ENCODE measurements around the gene SLC16A3. TPM values are rescaled to one million over a fixed set of nuclear protein-coding genes. Genes with fewer than 3 reads are reported as not detected.
A peak's percentile ranks its signal among the peaks of the same experiment; 100 is the strongest.

Gene SLC16A3
- total and polyA plus RNA-seq, 2 of the 8 experiments (the other 6 are each of a cell fraction or from before 2014, with no cell fraction given) = 3.8 to 8.7 TPM

DNA sequence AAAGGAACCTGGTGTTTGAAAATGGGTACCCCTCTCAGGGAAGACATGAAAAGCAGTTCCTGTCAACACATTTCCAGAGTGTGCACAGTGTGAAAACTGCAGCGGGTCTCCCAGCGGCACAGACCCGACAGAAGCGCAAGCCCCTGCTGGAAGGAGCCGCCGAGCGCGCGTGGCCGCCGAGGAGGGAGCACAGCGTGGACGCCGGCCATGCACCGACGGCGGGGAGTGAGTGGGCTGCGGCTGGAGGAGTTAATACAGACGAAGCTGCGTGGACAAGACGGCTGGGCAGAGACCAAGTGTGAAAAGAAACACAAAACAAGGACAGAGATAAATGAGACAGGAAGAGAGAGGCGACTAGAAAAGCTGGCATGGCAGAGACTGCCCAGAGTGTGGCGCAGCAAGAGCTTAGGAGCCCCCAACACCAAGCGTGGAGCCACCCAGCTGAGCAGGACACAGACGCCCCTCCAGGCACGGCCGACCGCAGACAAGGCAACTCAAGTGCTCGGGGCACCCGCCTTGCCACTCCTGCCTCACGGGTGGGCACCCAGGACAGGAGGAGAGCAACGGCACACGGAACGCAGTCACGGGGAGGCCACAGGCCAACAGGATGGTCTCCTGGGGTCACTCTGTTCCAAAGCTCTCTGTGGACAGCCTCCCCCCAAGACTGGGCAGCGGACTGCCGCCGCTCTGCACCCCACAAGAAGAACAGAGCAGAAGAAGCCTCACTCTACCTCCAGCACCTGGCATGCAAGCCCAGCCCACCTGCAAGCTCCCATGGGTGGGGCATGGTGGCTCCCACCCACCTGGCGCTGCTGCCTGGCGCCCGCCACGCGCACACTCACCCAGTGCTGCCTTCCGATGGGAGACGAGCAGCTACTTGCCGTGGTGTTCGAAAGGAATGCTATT is 16.5 kb downstream of the SLC16A3 start:
- H3K4ac ChIP-seq (replicated peaks; ENCODE audit: insufficient read length, low read depth, low read length) = no peak overlapping the region
- H4K91ac ChIP-seq (replicated peaks; ENCODE audit: insufficient read length, low read length) = no peak overlapping the region
- H4K8ac ChIP-seq (ENCODE audit: extremely low read depth, insufficient read depth, low read length) = peak overlapping the region; percentile 4; the same call in 1 of the 2 replicates
- H3K27ac ChIP-seq (ENCODE audit: low read depth, low read length) = no peak overlapping the region
- H3K18ac ChIP-seq (ENCODE audit: extremely low read depth, low read length) = no peak overlapping the region
- no peak overlapping the region for H2BK15ac ChIP-seq (ENCODE audit: low read length)
- H3K4me2 ChIP-seq (ENCODE audit: insufficient read depth in 1 of 2, low read depth in 2 of 2, low read length in 2 of 2) = no peak overlapping the region
- ChIA-PET POLR2A (ENCODE audit: partially characterized antibody) (interaction anchor here (1.0 to 1.6 kb wide), 3 partner anchors 8 to 13 kb away, joined by 4 to 5 read pairs (median 5); no protein-coding TSS in a partner anchor), CTCF (ENCODE audit: partially characterized antibody) (interaction anchor here (0.6 to 1.4 kb wide), 10 partner anchors 9 to 93 kb away, joined by 3 to 10 read pairs (median 3); no protein-coding TSS in a partner anchor)
- peaks cover 38 to 80% (median 73%) of the 10 kb centered on the region in 4 experiments for H3K36me3 ChIP-seq (ENCODE audit: control insufficient read depth in 2 of 4, insufficient read depth in 4 of 4, low read length in 3 of 4)
- peaks cover 41 to 47% of the 10 kb centered on the region in 2 experiments for H4K20me1 ChIP-seq (replicated peaks in 1 of 2; ENCODE audit: control insufficient read depth in 1 of 2, insufficient read depth in 2 of 2, low read length in 2 of 2)
- no peaks in the 10 kb centered on the region; a peak in 1 of 7 replicates for H3K4me1 ChIP-seq (replicated peaks in 1 of 4; ENCODE audit: control insufficient read depth in 3 of 4, insufficient read depth in 4 of 4, low read length in 3 of 4)
- peaks cover 16% of the 10 kb centered on the region for H3K79me1 ChIP-seq (ENCODE audit: low read depth, low read length)
- WGBS, 2 experiments (ENCODE audit: extremely low coverage in 1 of 2, insufficient coverage in 1 of 2, insufficient read length in 1 of 2, insufficient replicate concordance in 2 of 2, low coverage in 1 of 2, low lambda C conversion rate in 2 of 2, missing lambda C conversion rate in 1 of 2) = 94% methylated on average over 47 of the region's 47 CpGs; no CpG with 5 or more reads in 1 of the 2 experiments
- H3K9ac ChIP-seq (replicated peaks in 1 of 4; ENCODE audit: extremely low read depth in 1 of 4, low read depth in 3 of 4, low read length in 3 of 4) = no peak overlapping the region
- H3K56ac ChIP-seq (replicated peaks; ENCODE audit: insufficient read length, low read depth, low read length) = no peak overlapping the region
- H2BK5ac ChIP-seq (ENCODE audit: low read depth, low read length) = no peak overlapping the region; the same call in 1 of the 2 replicates
- H2BK20ac ChIP-seq (ENCODE audit: low read length) = no peak overlapping the region
- no peak overlapping the region for H2AK5ac ChIP-seq (ENCODE audit: low read depth, low read length)
- FAIRE-seq (no peak), DNase-seq (ENCODE audit: low read depth in 1 of 2, low spot score in 2 of 2) (no peak)
- no peak overlapping the region for H3K23ac ChIP-seq (ENCODE audit: insufficient read length)
- H2AFZ ChIP-seq (ENCODE audit: low read length) = no peak overlapping the region
- no peak overlapping the region for H2BK12ac ChIP-seq (ENCODE audit: low read depth, low read length)
- no peak overlapping the region for H2BK120ac ChIP-seq (replicated peaks; ENCODE audit: low read depth, low read length)
- H3K9me3 ChIP-seq (ENCODE audit: insufficient read depth in 2 of 2, low read depth in 1 of 2, low read length in 1 of 2) = no peaks in the 10 kb centered on the region; a peak in 1 of 4 replicates
- no peak overlapping the region for H3K4me3 ChIP-seq (ENCODE audit: extremely low read depth in 1 of 4, insufficient read depth in 2 of 4, low read depth in 3 of 4, low read length in 4 of 4)
- H4K5ac ChIP-seq (ENCODE audit: insufficient read length, low read depth, low read length) = no peak overlapping the region
- H3K14ac ChIP-seq (ENCODE audit: insufficient read length) = no peak overlapping the region
- H3K23me2 ChIP-seq (ENCODE audit: low read depth, low read length) = no peaks in the 10 kb centered on the region
- H3K27me3 ChIP-seq (replicated peaks in 1 of 4; ENCODE audit: control insufficient read depth in 3 of 4, extremely low read depth in 1 of 4, insufficient read depth in 3 of 4, low read length in 3 of 4) = no peaks in the 10 kb centered on the region
- peaks cover 0 to 18% of the 10 kb centered on the region in 2 experiments; a peak in 1 of 4 replicates for H3K79me2 ChIP-seq (ENCODE audit: control insufficient read depth in 1 of 2, insufficient read depth in 2 of 2, low read length in 2 of 2)
- TF ChIP-seq CREB1 (IDR thresholded peaks at IDR 0.05) (no peak), HDAC6 (IDR thresholded peaks at IDR 0.05; ENCODE audit: low read depth, low read length) (no peak), EZH2 (IDR thresholded peaks at IDR 0.05; ENCODE audit: low read depth, low read length, severe bottlenecking) (no peak), CEBPB (IDR thresholded peaks at IDR 0.05; ENCODE audit: low read depth, low read length) (no peak), BCL11A (IDR thresholded peaks at IDR 0.05; ENCODE audit: low read depth in 2 of 2, low read length in 2 of 2) (no peak)
- TF ChIP-seq, protein P1, sequence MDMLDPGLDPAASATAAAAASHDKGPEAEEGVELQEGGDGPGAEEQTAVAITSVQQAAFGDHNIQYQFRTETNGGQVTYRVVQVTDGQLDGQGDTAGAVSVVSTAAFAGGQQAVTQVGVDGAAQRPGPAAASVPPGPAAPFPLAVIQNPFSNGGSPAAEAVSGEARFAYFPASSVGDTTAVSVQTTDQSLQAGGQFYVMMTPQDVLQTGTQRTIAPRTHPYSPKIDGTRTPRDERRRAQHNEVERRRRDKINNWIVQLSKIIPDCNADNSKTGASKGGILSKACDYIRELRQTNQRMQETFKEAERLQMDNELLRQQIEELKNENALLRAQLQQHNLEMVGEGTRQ (IDR thresholded peaks at IDR 0.05; ENCODE audit: low read length) = no peak
- TF ChIP-seq, protein P2, sequence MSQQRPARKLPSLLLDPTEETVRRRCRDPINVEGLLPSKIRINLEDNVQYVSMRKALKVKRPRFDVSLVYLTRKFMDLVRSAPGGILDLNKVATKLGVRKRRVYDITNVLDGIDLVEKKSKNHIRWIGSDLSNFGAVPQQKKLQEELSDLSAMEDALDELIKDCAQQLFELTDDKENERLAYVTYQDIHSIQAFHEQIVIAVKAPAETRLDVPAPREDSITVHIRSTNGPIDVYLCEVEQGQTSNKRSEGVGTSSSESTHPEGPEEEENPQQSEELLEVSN (IDR thresholded peaks at IDR 0.05) = no peak

All from H1 (cell line).